PC-3 (cell line): ENCODE results near the gene RBPMS2. TPM values are rescaled to one million over a fixed set of nuclear protein-coding genes. Genes with fewer than 3 reads are reported as not detected.

ENCODE experiments used
- ATAC-seq: fragments of 200-7000 bp; cut with Tn5 transposase; 2 replicates; pipeline ENCODE4 v1.9.1; 2020; ENCODE audit warnings: mild to moderate bottlenecking, moderate library complexity
- BruUV-seq: library from RNA; stranded (reverse); fragments of 400-500 nt; replicated peaks from 2 replicates; lab custom pipeline; 2021; lab: Mats Ljungman, UMichigan
- CTCF ChIA-PET: fragments of 300-600 bp; sonication (Branson Sonifier 250); formaldehyde crosslinking; loops from one replicate; lab custom pipeline; 2022; ENCODE audit warnings: antibody characterized with exemption; lab: Charles Lee
- POLR2A ChIA-PET: fragments of 300-600 bp; sonication (Branson Sonifier 250); formaldehyde crosslinking; loops from one replicate; lab custom pipeline; 2022; ENCODE audit warnings: antibody characterized with exemption; ENCODE audit not compliant: unreplicated experiment; lab: Charles Lee
- DNase-seq: peaks from one replicate; pipeline ENCODE4 v3.0.0-alpha.2; 2015
- H2AFZ ChIP-seq: fragments of 300-600 bp; sonication (generic); 2 replicates; pipeline ENCODE4 v1.6.0; 2016; ENCODE audit warnings: antibody characterized with exemption, low read length
- H3F3A ChIP-seq: fragments of 300-600 bp; sonication (generic); one replicate; pipeline ENCODE4 v1.6.0; 2017; ENCODE audit warnings: antibody characterized with exemption, low read length, control low read depth, mild to moderate bottlenecking; ENCODE audit not compliant: unreplicated experiment
- H3K27ac ChIP-seq: fragments of 300-600 bp; sonication (generic); 2 replicates; pipeline ENCODE4 v1.5.1; 2016; ENCODE audit warnings: mild to moderate bottlenecking, low read length
- H3K27me3 ChIP-seq: fragments of 300-600 bp; sonication (generic); 2 replicates; pipeline ENCODE4 v1.6.1; 2016; ENCODE audit warnings: low read length, mixed read lengths
- H3K36me3 ChIP-seq: fragments of 300-600 bp; sonication (generic); 2 replicates; pipeline ENCODE4 v1.6.1; 2016; ENCODE audit warnings: low read depth, mixed run types, low read length, mixed read lengths
- H3K4me1 ChIP-seq: fragments of 300-600 bp; sonication (generic); 2 replicates; pipeline ENCODE4 v1.5.1; 2016; ENCODE audit warnings: low read length; ENCODE audit not compliant: insufficient read depth
- H3K4me2 ChIP-seq: fragments of 300-600 bp; sonication (generic); 2 replicates; pipeline ENCODE4 v1.6.0; 2016; ENCODE audit warnings: low read length
- H3K4me3 ChIP-seq: fragments of 300-600 bp; sonication (generic); 2 replicates; pipeline ENCODE4 v1.5.1; 2016; ENCODE audit warnings: mild to moderate bottlenecking, low read length, mixed read lengths
- H3K79me2 ChIP-seq: fragments of 300-600 bp; sonication (generic); 2 replicates; pipeline ENCODE4 v1.6.1; 2017; ENCODE audit warnings: low read length, mixed read lengths
- H3K9ac ChIP-seq: fragments of 300-600 bp; sonication (generic); 2 replicates; pipeline ENCODE4 v1.6.0; 2016; ENCODE audit warnings: mild to moderate bottlenecking, low read length
- H3K9me2 ChIP-seq: fragments of 300-600 bp; sonication (generic); replicated peaks from 2 replicates; pipeline ENCODE4 v1.6.1; 2016; ENCODE audit warnings: mixed run types, low read length, mixed read lengths
- H3K9me3 ChIP-seq: fragments of 300-600 bp; sonication (generic); 2 replicates; pipeline ENCODE4 v1.6.1; 2016; ENCODE audit warnings: low read length, mixed read lengths
- H4K20me1 ChIP-seq: fragments of 300-600 bp; sonication (generic); 2 replicates; pipeline ENCODE4 v1.6.1; 2016; ENCODE audit warnings: low read length, mixed read lengths
- CTCF ChIP-seq: fragments of 300-600 bp; sonication (generic); conservative IDR thresholded peaks from 2 replicates; pipeline ENCODE4 v1.5.1; 2017; ENCODE audit warnings: antibody characterized with exemption, low read depth, mild to moderate bottlenecking, low read length
- EZH2 ChIP-seq: fragments of 300-600 bp; sonication (generic); IDR thresholded peaks from one replicate; pipeline ENCODE4 v1.6.1; 2017; ENCODE audit warnings: antibody characterized with exemption, mild to moderate bottlenecking, low read length; ENCODE audit not compliant: unreplicated experiment
- EZH2phosphoT487 ChIP-seq: fragments of 300-600 bp; sonication (generic); IDR thresholded peaks from 2 replicates; pipeline ENCODE4 v1.6.1; 2018; ENCODE audit warnings: mild to moderate bottlenecking, antibody characterized with exemption, low read length, borderline replicate concordance
- intact Hi-C: fragments of 100-400 bp; cut with micrococcal nuclease; formaldehyde crosslinking; loops from 2 replicates; pipeline ENCODE4 v1.9.0; 2023
- total RNA-seq: library from RNA; depleted of rRNA; stranded (reverse); fragments of >200 nt; gene quantifications from 2 replicates; pipeline ENCODE4 v1.2.3, GENCODE V29; 2014

The RBPMS2 gene
- total RNA-seq, 1 experiment from 2014 or later: not detected

GRCh38 chr15:64699751-64700388 lies 75.5 kb downstream of the RBPMS2 start:
- Histone ChIP-seq H3K4me2 (peak overlapping the region; percentile 84), H3K27ac (no peak overlapping the region), H3K9ac (no peak overlapping the region), H3K9me3 (no peaks in the 10 kb centered on the region), H4K20me1 (peaks cover 24% of the 10 kb centered on the region; the same call in 1 of the 2 replicates), H3K79me2 (peaks cover 78% of the 10 kb centered on the region), H3K9me2 (no peaks in the 10 kb centered on the region), H3F3A (no peaks in the 10 kb centered on the region), H2AFZ (no peak overlapping the region), H3K4me1 (peaks cover 39% of the 10 kb centered on the region), H3K36me3 (no peaks in the 10 kb centered on the region), H3K27me3 (no peaks in the 10 kb centered on the region), H3K4me3 (no peak overlapping the region)
- no peak for DNase-seq
- intact Hi-C loops: no loop called here
- no peak for ATAC-seq
- BruUV-seq: no TSS peak
- POLR2A ChIA-PET: no interaction called here
- CTCF ChIA-PET: no interaction called here
- TF ChIP-seq EZH2: no peak

GRCh38 chr15:64698823-64699222 lies 76.6 kb downstream of the RBPMS2 start:
- ChIA-PET POLR2A (no interaction called here), CTCF (no interaction called here)
- H3K4me1 ChIP-seq: peaks cover 38% of the 10 kb centered on the region
- no peak overlapping the region for H3K4me3 ChIP-seq
- no peak overlapping the region for H3K9ac ChIP-seq
- intact Hi-C loops: no loop called here
- no peaks in the 10 kb centered on the region for H3K9me2 ChIP-seq
- H3K27me3 ChIP-seq: no peaks in the 10 kb centered on the region
- peaks cover 80% of the 10 kb centered on the region for H3K79me2 ChIP-seq
- H4K20me1 ChIP-seq: peaks cover 24% of the 10 kb centered on the region; the same call in 1 of the 2 replicates
- DNase-seq (no peak), ATAC-seq (no peak)
- no peak overlapping the region for H3K27ac ChIP-seq
- no peak overlapping the region for H3K4me2 ChIP-seq
- no peaks in the 10 kb centered on the region for H3K36me3 ChIP-seq
- no peak overlapping the region for H2AFZ ChIP-seq
- H3K9me3 ChIP-seq: no peaks in the 10 kb centered on the region
- H3F3A ChIP-seq: no peaks in the 10 kb centered on the region
- no TSS peak for BruUV-seq
- no peak for TF ChIP-seq EZH2phosphoT487
- TF ChIP-seq CTCF: no peak
- no peak for TF ChIP-seq EZH2

- ATAC-seq (no peak), DNase-seq (peak; percentile 20)
- Histone ChIP-seq H3K4me2 (no peak overlapping the region), H3K36me3 (no peaks in the 10 kb centered on the region), H3F3A (no peaks in the 10 kb centered on the region), H3K79me2 (peaks cover 80% of the 10 kb centered on the region), H3K4me1 (peaks cover 39% of the 10 kb centered on the region), H3K9me2 (no peaks in the 10 kb centered on the region), H3K9me3 (no peaks in the 10 kb centered on the region), H3K4me3 (no peak overlapping the region), H2AFZ (no peak overlapping the region), H4K20me1 (peaks cover 24% of the 10 kb centered on the region; the same call in 1 of the 2 replicates), H3K27me3 (no peaks in the 10 kb centered on the region), H3K27ac (no peak overlapping the region), H3K9ac (no peak overlapping the region)
- intact Hi-C loops: no loop called here
- BruUV-seq: no TSS peak
- CTCF ChIA-PET: no interaction called here
- POLR2A ChIA-PET: no interaction called here
- TF ChIP-seq EZH2 (no peak), CTCF (no peak), EZH2phosphoT487 (no peak)
Observed at GRCh38 chr15:64697911-64698369, 77.4 kb downstream of the RBPMS2 start.
